GM12864 (cell line): ENCODE results near the gene SLC29A3.

Experiments
- DNase-seq: peaks from one replicate; pipeline ENCODE4 v3.0.0-alpha.2; 2011; ENCODE audit warnings: low read depth
- H3K4me3 ChIP-seq: 2 replicates; pipeline ENCODE4 v1.5.1; 2011; ENCODE audit warnings: mild to moderate bottlenecking, low read depth, low read length, control low read depth
- CTCF ChIP-seq: IDR thresholded peaks from 2 replicates; pipeline ENCODE4 v1.5.1; 2011; ENCODE audit warnings: low read depth, mild to moderate bottlenecking, moderate library complexity, low read length, control low read depth, inconsistent platforms; ENCODE audit errors: missing control alignments

Gene SLC29A3

GRCh38 chr10:71280216-71280615 lies 38.8 kb upstream of the SLC29A3 start:
- DNase-seq: no peak
- no peak for TF ChIP-seq CTCF
- no peak overlapping the region for H3K4me3 ChIP-seq

GRCh38 chr10:71280825-71281224 lies 38.2 kb upstream of the SLC29A3 start:
- no peak overlapping the region for H3K4me3 ChIP-seq
- DNase-seq: no peak
- TF ChIP-seq CTCF: no peak

- TF ChIP-seq CTCF: no peak
- DNase-seq: no peak
- H3K4me3 ChIP-seq: no peak overlapping the region
These were observed 37.3 kb upstream of the SLC29A3 start for GRCh38 chr10:71281646-71282322.

- TF ChIP-seq CTCF: no peak
- no peak for DNase-seq
- H3K4me3 ChIP-seq: no peak overlapping the region
These were observed 36.8 kb upstream of the SLC29A3 start for GRCh38 chr10:71282323-71282680.

- TF ChIP-seq CTCF: no peak
- DNase-seq: no peak
- H3K4me3 ChIP-seq: no peak overlapping the region
These were observed 35.6 kb upstream of the SLC29A3 start for GRCh38 chr10:71283410-71283809.

- no peak for DNase-seq
- TF ChIP-seq CTCF: no peak
- H3K4me3 ChIP-seq: no peak overlapping the region
These were observed 35.2 kb upstream of the SLC29A3 start for GRCh38 chr10:71283876-71284275.

- TF ChIP-seq CTCF: no peak
- H3K4me3 ChIP-seq: no peak overlapping the region
- no peak for DNase-seq
These were observed 34.4 kb upstream of the SLC29A3 start for GRCh38 chr10:71284544-71285179.
